Aorta (tissue), 5 donors: Measurements from ENCODE around the gene DNAAF1. TPM values are rescaled to one million over a fixed set of nuclear protein-coding genes. Genes with fewer than 3 reads are reported as not detected.
"Not testable (repeated sequence)": the region's sequence is repeated elsewhere in the genome, so short reads cannot be mapped to it uniquely, and the experiment has no call there.

ENCODE experiments used
- ATAC-seq: fragments of 200-7000 bp; cut with Tn5 transposase; one replicate; pipeline ENCODE4 v1.9.1; 2022; ENCODE audit warnings: moderate library complexity; ENCODE audit not compliant: low FRiP score
- DNase-seq, 2 donors: peaks; one replicate each; pipeline ENCODE4 v3.0.0-alpha.2; 2020
- H3K27ac ChIP-seq, 2 donors: one replicate each; pipeline ENCODE4 v1.5.1; 2013; ENCODE audit warnings: low read length in 2 of 2, mild to moderate bottlenecking in 2 of 2, moderate library complexity in 2 of 2, control low read depth in 1 of 2, inconsistent platforms in 1 of 2, low read depth in 1 of 2
- H3K27me3 ChIP-seq, 2 donors: one replicate each; pipeline ENCODE4 v1.6.1; 2013; ENCODE audit warnings: control low read depth in 1 of 2, low read length in 1 of 2, mild to moderate bottlenecking in 1 of 2, moderate library complexity in 1 of 2; ENCODE audit not compliant: insufficient read depth in 2 of 2, control insufficient read depth in 1 of 2
- H3K36me3 ChIP-seq, 2 donors: one replicate each; pipeline ENCODE4 v1.6.1; 2013; ENCODE audit warnings: control low read depth in 1 of 2, low read length in 1 of 2, mild to moderate bottlenecking in 1 of 2; ENCODE audit not compliant: insufficient read depth in 2 of 2, control insufficient read depth in 1 of 2
- H3K4me1 ChIP-seq, 2 donors: one replicate each; pipeline ENCODE4 v1.6.1; 2013; ENCODE audit warnings: low read length in 2 of 2, control low read depth in 1 of 2, mild to moderate bottlenecking in 1 of 2, moderate library complexity in 1 of 2; ENCODE audit not compliant: insufficient read depth in 2 of 2, control insufficient read depth in 1 of 2
- H3K4me3 ChIP-seq, 2 donors: one replicate each; pipeline ENCODE4 v1.5.1; 2013; ENCODE audit warnings: low read length in 2 of 2, control low read depth in 1 of 2, mild to moderate bottlenecking in 1 of 2
- H3K9me3 ChIP-seq: one replicate; pipeline ENCODE4 v1.6.1; 2013; ENCODE audit warnings: mild to moderate bottlenecking, low read length; ENCODE audit not compliant: control insufficient read depth
- WGBS, 2 donors: extraction: QIAGEN DNeasy Blood & Tissue Kit; methylation state at CpG; one replicate each; pipeline ENCODE4 v1.1.7; 2013; 5-methylcytosine and 5-hydroxymethylcytosine counted together
- intact Hi-C, 2 donors: fragments of 100-400 bp; cut with DNase I; formaldehyde crosslinking; loops; one replicate each; pipeline versions ENCODE4 v1.14.2 to v1.15.0; 2022
- polyA plus RNA-seq, 2 donors: library from polyadenylated mRNA; stranded (reverse); fragments of 200-250 nt; gene quantifications; one replicate each; pipeline ENCODE4 v1.2.3, GENCODE V29; 2013
- total RNA-seq, 2 donors: library from RNA; stranded (reverse); fragmentation: NEBNext Ultra II Directional; extraction: Animal tissue kit (Norgen Biotek cat#: 25700); gene quantifications; one replicate each; pipeline ENCODE4 v1.2.1, GENCODE V29; 2021
- donor health status: healthy with polysubstance abuse.
- donor health status: Bipolar disorder and iron deficiency.
- donor health status: DM: no; HTN: no; CAD: no.
- donor health status: DM: no; HTN: no; CAD: no.
- donor health status: DM: yes; HTN: yes; CAD: no.

DNAAF1 gene
- total and polyA plus RNA-seq, 4 donors = 0.19 to 1.4 (median 0.48) TPM; not detected in 1

GRCh38 chr16:84118315-84118714 lies 26.8 kb upstream of the DNAAF1 start:
- DNase-seq, H3K9me3 ChIP-seq, ATAC-seq, H3K27me3 ChIP-seq, H3K4me1 ChIP-seq, intact Hi-C loops, H3K4me3 ChIP-seq, H3K36me3 ChIP-seq, H3K27ac ChIP-seq: not testable (repeated sequence)
- 89 to 91% methylated on average over 5 of the region's 5 CpGs for WGBS, 2 donors

GRCh38 chr16:84119368-84119767 lies 25.7 kb upstream of the DNAAF1 start:
- no peaks in the 10 kb centered on the region for H3K36me3 ChIP-seq
- H3K27me3 ChIP-seq = no peaks in the 10 kb centered on the region
- intact Hi-C loops = no loop called here
- DNase-seq (no peak), ATAC-seq (no peak)
- H3K4me3 ChIP-seq = no peak overlapping the region
- no peak overlapping the region for H3K27ac ChIP-seq
- no peaks in the 10 kb centered on the region for H3K4me1 ChIP-seq
- H3K9me3 ChIP-seq = no peaks in the 10 kb centered on the region
- 87 to 89% methylated on average over 13 of the region's 13 CpGs for WGBS, 2 donors

- 70 to 76% methylated on average over 5 of the region's 5 CpGs for WGBS, 2 donors
- intact Hi-C loops = no loop called here
- no peak overlapping the region for H3K4me3 ChIP-seq
These were observed 25.1 kb upstream of the DNAAF1 start for GRCh38 chr16:84120023-84120422.

GRCh38 chr16:84121007-84121406 lies 24.1 kb upstream of the DNAAF1 start:
- Histone ChIP-seq H3K27ac (no peak overlapping the region), H3K4me1 (no peaks in the 10 kb centered on the region), H3K9me3 (no peaks in the 10 kb centered on the region), H3K27me3 (no peaks in the 10 kb centered on the region), H3K4me3 (no peak overlapping the region), H3K36me3 (no peaks in the 10 kb centered on the region)
- no peak for ATAC-seq
- DNase-seq = no peak
- 83 to 87% methylated on average over 10 of the region's 10 CpGs for WGBS, 2 donors
- intact Hi-C loops = no loop called here

More at GRCh38 chr16:84120023-84120422, 25.1 kb upstream of the DNAAF1 start:
- ATAC-seq (no peak), DNase-seq (no peak)
- no peaks in the 10 kb centered on the region for H3K27me3 ChIP-seq
- H3K4me1 ChIP-seq = no peaks in the 10 kb centered on the region
- H3K36me3 ChIP-seq = no peaks in the 10 kb centered on the region
- no peaks in the 10 kb centered on the region for H3K9me3 ChIP-seq
- no peak overlapping the region for H3K27ac ChIP-seq

GRCh38 chr16:84124257-84125073 lies 20.6 kb upstream of the DNAAF1 start:
- Histone ChIP-seq H3K36me3 (no peaks in the 10 kb centered on the region), H3K9me3 (no peaks in the 10 kb centered on the region), H3K4me1 (no peaks in the 10 kb centered on the region), H3K27me3 (no peaks in the 10 kb centered on the region), H3K4me3 (no peak overlapping the region), H3K27ac (no peak overlapping the region)
- intact Hi-C loops = no loop called here
- DNase-seq (no peak), ATAC-seq (no peak)
- 85 to 89% methylated on average over 7 of the region's 7 CpGs for WGBS, 2 donors

- Histone ChIP-seq H3K27ac (no peak overlapping the region), H3K4me3 (no peak overlapping the region), H3K27me3 (no peaks in the 10 kb centered on the region), H3K4me1 (no peaks in the 10 kb centered on the region), H3K9me3 (no peaks in the 10 kb centered on the region), H3K36me3 (peaks cover 0 to 2% of the 10 kb centered on the region in 2 donors)
- ATAC-seq (no peak), DNase-seq (no peak)
- WGBS, 2 donors = 83 to 85% methylated on average over 5 of the region's 5 CpGs
- intact Hi-C loops = no loop called here
These were observed 14.0 kb upstream of the DNAAF1 start for GRCh38 chr16:84131117-84131516.

GRCh38 chr16:84132527-84133285 lies 12.4 kb upstream of the DNAAF1 start:
- Histone ChIP-seq H3K27ac (no peak overlapping the region), H3K36me3 (peaks cover 0 to 2% of the 10 kb centered on the region in 2 donors), H3K9me3 (no peaks in the 10 kb centered on the region), H3K27me3 (no peaks in the 10 kb centered on the region), H3K4me1 (no peaks in the 10 kb centered on the region), H3K4me3 (no peak overlapping the region)
- ATAC-seq (no peak), DNase-seq (no peak)
- 78 to 86% methylated on average over 7 of the region's 7 CpGs for WGBS, 2 donors
- intact Hi-C loops = no loop called here

- H3K36me3 ChIP-seq = no peaks in the 10 kb centered on the region
- 91% methylated on average over 11 of the region's 11 CpGs for WGBS, 2 donors
- no peak overlapping the region for H3K4me3 ChIP-seq
- no peak overlapping the region for H3K27ac ChIP-seq
- intact Hi-C loops = no loop called here
- H3K4me1 ChIP-seq = no peaks in the 10 kb centered on the region
- H3K27me3 ChIP-seq = no peaks in the 10 kb centered on the region
- H3K9me3 ChIP-seq = no peaks in the 10 kb centered on the region
- DNase-seq = no peak
- no peak for ATAC-seq
These were observed 8.6 kb upstream of the DNAAF1 start for GRCh38 chr16:84136331-84137125.
